KMS-11 (cell line): ENCODE results near the gene VGLL3.
"Not testable (repeated sequence)": the region's sequence is repeated elsewhere in the genome, so short reads cannot be mapped to it uniquely, and the experiment has no call there.

Experiments used
- H2AFZ ChIP-seq: fragments of 200-600 bp; sonication (generic); 2 replicates; pipeline ENCODE4 v1.6.1; 2016; ENCODE audit warnings: antibody characterized with exemption, mixed run types, low read depth
- H3K27ac ChIP-seq: fragments of 200-600 bp; sonication (generic); 2 replicates; pipeline ENCODE4 v1.6.1; 2016; ENCODE audit warnings: mild to moderate bottlenecking, mixed run types
- H3K27me3 ChIP-seq: fragments of 200-600 bp; sonication (generic); 2 replicates; pipeline ENCODE4 v1.6.1; 2017; ENCODE audit warnings: mild to moderate bottlenecking, low read depth, mixed run types, moderate library complexity; ENCODE audit not compliant: insufficient read depth
- H3K36me3 ChIP-seq: fragments of 200-600 bp; sonication (generic); 2 replicates; pipeline ENCODE4 v1.6.1; 2017; ENCODE audit warnings: mild to moderate bottlenecking, mixed run types; ENCODE audit not compliant: insufficient read depth
- H3K4me1 ChIP-seq: fragments of 200-600 bp; sonication (generic); 2 replicates; pipeline ENCODE4 v1.6.1; 2016; ENCODE audit warnings: mild to moderate bottlenecking, low read depth, mixed run types; ENCODE audit not compliant: poor library complexity, severe bottlenecking
- H3K4me2 ChIP-seq: fragments of 200-600 bp; sonication (generic); 2 replicates; pipeline ENCODE4 v1.7.0; 2016; ENCODE audit warnings: mild to moderate bottlenecking, mixed run types
- H3K4me3 ChIP-seq: fragments of 200-600 bp; sonication (generic); IDR thresholded peaks from 2 replicates; pipeline ENCODE4 v1.6.1; 2017; ENCODE audit warnings: low read depth, low read length, mixed read lengths; ENCODE audit not compliant: insufficient read depth
- H3K79me2 ChIP-seq: fragments of 200-600 bp; sonication (generic); 2 replicates; pipeline ENCODE4 v1.6.1; 2016; ENCODE audit warnings: low read depth, mixed run types; ENCODE audit not compliant: insufficient read depth
- H3K9ac ChIP-seq: fragments of 200-600 bp; sonication (generic); 2 replicates; pipeline ENCODE4 v1.6.1; 2016; ENCODE audit warnings: mild to moderate bottlenecking, mixed run types
- H4K20me1 ChIP-seq: fragments of 200-600 bp; sonication (generic); 2 replicates; pipeline ENCODE4 v1.6.1; 2016; ENCODE audit warnings: mild to moderate bottlenecking, mixed run types; ENCODE audit not compliant: insufficient read depth
- CTCF ChIP-seq: fragments of 200-600 bp; sonication (generic); conservative IDR thresholded peaks from 2 replicates; pipeline ENCODE4 v1.6.1; 2017; ENCODE audit warnings: low read depth, mild to moderate bottlenecking, antibody characterized with exemption, low read length, moderate library complexity, mixed read lengths

Gene VGLL3

DNA sequence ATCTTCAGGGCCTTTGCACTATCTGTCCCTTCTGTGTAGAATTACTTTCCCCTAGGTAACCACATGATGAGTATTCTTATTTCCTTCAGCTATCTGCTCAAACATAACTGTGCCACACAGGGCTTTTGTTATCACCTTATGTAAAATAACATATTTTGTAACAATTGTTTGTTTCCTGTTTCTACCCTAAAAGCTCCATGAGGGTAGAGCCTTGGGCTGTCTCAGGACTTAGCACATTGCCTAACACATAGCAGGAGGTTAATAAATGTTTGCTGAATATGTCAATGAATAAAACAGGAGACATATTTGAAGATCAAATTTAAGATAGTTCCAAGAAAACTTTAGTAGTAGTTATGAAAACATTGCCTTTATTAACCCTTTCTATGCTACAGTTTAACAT lies 14.7 kb downstream of the VGLL3 start:
- Histone ChIP-seq H3K4me3 (no peak overlapping the region), H3K79me2 (no peaks in the 10 kb centered on the region), H4K20me1 (no peaks in the 10 kb centered on the region), H3K4me2 (no peak overlapping the region), H3K27me3 (no peaks in the 10 kb centered on the region), H3K36me3 (no peaks in the 10 kb centered on the region), H3K27ac (no peak overlapping the region), H3K9ac (no peak overlapping the region), H3K4me1 (no peaks in the 10 kb centered on the region), H2AFZ (no peak overlapping the region)
- no peak for TF ChIP-seq CTCF

DNA sequence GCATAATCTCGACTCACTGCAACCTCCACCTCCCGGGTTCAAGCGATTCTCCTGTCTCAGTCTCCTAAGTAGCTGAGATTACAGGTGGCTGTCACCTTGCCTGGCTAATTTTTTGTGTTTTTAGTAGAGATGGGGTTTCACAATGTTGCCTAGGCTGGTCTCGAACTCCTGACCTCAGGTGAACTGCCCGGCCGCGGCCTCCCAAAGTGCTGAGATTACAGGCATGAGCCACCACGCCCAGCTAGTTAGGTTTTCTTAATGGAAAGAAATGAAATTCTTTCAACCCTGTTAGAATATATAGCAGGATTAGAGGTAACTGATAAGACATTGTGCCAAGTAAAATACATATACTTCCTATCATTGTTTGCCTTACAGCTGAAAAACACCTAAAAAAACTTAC lies 16.8 kb downstream of the VGLL3 start:
- H3K36me3 ChIP-seq, H3K79me2 ChIP-seq, H2AFZ ChIP-seq, H3K9ac ChIP-seq, H4K20me1 ChIP-seq, H3K4me3 ChIP-seq, H3K27me3 ChIP-seq, H3K27ac ChIP-seq, H3K4me2 ChIP-seq, H3K4me1 ChIP-seq: not testable (repeated sequence)

- no peaks in the 10 kb centered on the region for H4K20me1 ChIP-seq
- no peak for TF ChIP-seq CTCF
These were observed 17.5 kb downstream of the VGLL3 start for GRCh38 chr3:86973440-86973839.

DNA sequence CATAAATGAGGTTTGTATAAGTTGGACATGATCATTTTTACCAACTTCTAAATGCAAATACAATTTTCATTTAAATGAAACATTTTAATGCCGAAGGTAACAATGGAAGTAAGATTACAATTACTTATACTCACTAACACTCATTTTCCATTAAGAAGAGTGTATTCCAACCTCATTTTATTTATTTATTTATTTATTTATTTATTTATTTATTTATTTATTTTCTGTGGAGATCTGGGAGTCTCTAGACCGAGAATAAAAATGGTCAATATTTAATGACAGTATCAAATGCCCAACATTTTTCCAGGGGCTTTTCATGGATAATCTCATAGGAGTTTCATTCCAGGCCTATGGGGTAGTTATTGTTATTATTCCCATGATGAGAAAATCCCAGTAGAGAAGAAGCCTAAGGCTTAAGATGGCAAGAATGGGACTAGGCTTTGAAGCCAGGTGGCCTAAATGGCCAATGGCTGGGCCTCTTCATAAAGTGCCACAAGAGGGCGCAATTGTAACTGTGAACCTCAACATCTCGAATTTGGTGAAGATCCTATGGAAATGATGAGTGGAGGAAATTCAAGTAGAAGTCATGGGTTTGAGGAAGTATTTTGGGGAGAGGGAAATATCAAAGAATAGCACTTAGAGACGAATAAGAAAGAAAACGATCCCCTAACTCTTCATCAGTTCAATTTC lies 21.3 kb downstream of the VGLL3 start:
- TF ChIP-seq CTCF = peak; percentile 71
- Histone ChIP-seq H3K4me3 (no peak overlapping the region), H3K4me1 (no peaks in the 10 kb centered on the region), H3K9ac (no peak overlapping the region), H3K4me2 (no peak overlapping the region), H3K36me3 (no peaks in the 10 kb centered on the region), H3K27me3 (no peaks in the 10 kb centered on the region), H4K20me1 (no peaks in the 10 kb centered on the region), H2AFZ (no peak overlapping the region), H3K79me2 (no peaks in the 10 kb centered on the region), H3K27ac (no peak overlapping the region)

More at GRCh38 chr3:86973440-86973839, 17.5 kb downstream of the VGLL3 start:
- Histone ChIP-seq H3K79me2 (no peaks in the 10 kb centered on the region), H3K36me3 (no peaks in the 10 kb centered on the region), H2AFZ (no peak overlapping the region), H3K27ac (no peak overlapping the region), H3K4me1 (no peaks in the 10 kb centered on the region), H3K4me2 (no peak overlapping the region), H3K4me3 (no peak overlapping the region), H3K9ac (no peak overlapping the region), H3K27me3 (no peaks in the 10 kb centered on the region)

DNA sequence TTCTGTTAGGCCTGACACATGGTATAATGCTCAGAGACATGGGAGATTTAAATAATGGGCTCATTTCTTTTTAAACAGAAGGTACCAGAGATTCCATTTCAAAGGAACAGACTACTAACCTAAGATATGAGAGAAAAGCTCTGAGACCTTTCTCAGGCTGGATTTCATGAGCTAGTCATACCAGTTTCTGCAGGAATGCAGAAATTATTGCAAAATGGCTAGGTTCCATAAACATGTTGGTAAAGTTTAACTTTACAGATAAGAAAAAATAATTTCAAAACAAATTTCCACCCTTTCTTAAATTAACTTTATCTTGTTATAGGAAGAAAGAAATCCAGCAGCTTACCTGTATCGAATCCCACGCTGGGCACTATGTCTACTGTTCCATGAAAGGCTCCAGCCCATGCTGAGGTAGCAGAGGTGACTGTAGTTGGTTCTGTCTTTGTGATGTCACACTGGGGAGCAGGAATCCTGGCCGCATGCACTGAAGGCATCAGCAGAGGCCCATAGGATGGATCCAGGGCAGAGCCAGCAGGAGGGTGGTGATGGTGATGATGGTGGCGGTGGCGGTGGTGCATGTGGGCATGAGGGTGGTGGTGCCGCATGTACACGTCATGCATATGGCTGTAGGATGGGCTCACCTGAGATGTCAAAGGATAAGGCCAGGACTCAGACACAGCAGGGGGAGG lies 22.6 kb downstream of the VGLL3 start:
- no peaks in the 10 kb centered on the region for H4K20me1 ChIP-seq
- H3K79me2 ChIP-seq = no peaks in the 10 kb centered on the region
- H3K9ac ChIP-seq = no peak overlapping the region
- no peaks in the 10 kb centered on the region for H3K4me1 ChIP-seq
- H3K27me3 ChIP-seq = no peaks in the 10 kb centered on the region
- H3K36me3 ChIP-seq = no peaks in the 10 kb centered on the region
- H2AFZ ChIP-seq = no peak overlapping the region
- H3K27ac ChIP-seq = no peak overlapping the region
- H3K4me2 ChIP-seq = no peak overlapping the region
- no peak overlapping the region for H3K4me3 ChIP-seq
- TF ChIP-seq CTCF = no peak
